GM20000 (cell line): ENCODE results near the gene HMBS.

ENCODE experiments used
- DNase-seq: peaks from one replicate; pipeline ENCODE4 v3.0.0; 2012; ENCODE audit warnings: low spot score
- CTCF ChIP-seq: IDR thresholded peaks from 2 replicates; pipeline ENCODE4 v1.5.1; 2012; ENCODE audit warnings: mild to moderate bottlenecking, control low read depth; ENCODE audit errors: extremely low read depth, missing control alignments

HMBS gene

GRCh38 chr11:119047205-119047604, 37.5 kb upstream of the HMBS start:
- TF ChIP-seq CTCF = no peak
- DNase-seq = no peak

GRCh38 chr11:119048644-119049043, 36.0 kb upstream of the HMBS start:
- no peak for DNase-seq
- no peak for TF ChIP-seq CTCF

GRCh38 chr11:119049081-119049480, 35.6 kb upstream of the HMBS start:
- no peak for DNase-seq
- no peak for TF ChIP-seq CTCF

- TF ChIP-seq CTCF = no peak
- peak; percentile 79 for DNase-seq
These were observed 33.1 kb upstream of the HMBS start for GRCh38 chr11:119051440-119052162.

- no peak for DNase-seq
- TF ChIP-seq CTCF = no peak
These were observed 32.4 kb upstream of the HMBS start for GRCh38 chr11:119052163-119052814.

GRCh38 chr11:119054418-119054817, 30.3 kb upstream of the HMBS start:
- no peak for TF ChIP-seq CTCF
- no peak for DNase-seq

- TF ChIP-seq CTCF = no peak
- no peak for DNase-seq
These were observed 28.8 kb upstream of the HMBS start for GRCh38 chr11:119055901-119056300.
